Liver (tissue), 9 donors: Measurements from ENCODE around the gene NAA50. TPM values are rescaled to one million over a fixed set of nuclear protein-coding genes. Genes with fewer than 3 reads are reported as not detected.

Source experiments
- DNase-seq: peaks from one replicate; pipeline ENCODE4 v3.0.0-alpha.2; 2017; ENCODE audit warnings: low spot score
- H3K27ac ChIP-seq, 2 donors: one replicate each; pipeline ENCODE4 v1.7.0; 2013; ENCODE audit warnings: inconsistent platforms in 2 of 2, low read length in 2 of 2, control low read depth in 1 of 2, low read depth in 1 of 2, mild to moderate bottlenecking in 1 of 2
- H3K27me3 ChIP-seq, 4 donors: one replicate each; pipeline versions ENCODE4 v1.6.1 to v1.7.0; 2013; ENCODE audit warnings: low read length in 3 of 4, inconsistent platforms in 1 of 4, mild to moderate bottlenecking in 1 of 4, moderate library complexity in 1 of 4; ENCODE audit not compliant: control insufficient read depth in 4 of 4, insufficient read depth in 4 of 4
- H3K36me3 ChIP-seq, 4 donors: one replicate each; pipeline versions ENCODE4 v1.6.1 to v1.7.0; 2013; ENCODE audit warnings: low read length in 3 of 4, mild to moderate bottlenecking in 3 of 4, low read depth in 1 of 4, moderate library complexity in 1 of 4; ENCODE audit not compliant: control insufficient read depth in 4 of 4, insufficient read depth in 3 of 4
- H3K4me1 ChIP-seq, 4 donors: one replicate each; pipeline versions ENCODE4 v1.6.1 to v1.7.0; 2013; ENCODE audit warnings: low read length in 3 of 4, mild to moderate bottlenecking in 3 of 4, moderate library complexity in 1 of 4; ENCODE audit not compliant: control insufficient read depth in 4 of 4, insufficient read depth in 4 of 4
- H3K4me3 ChIP-seq, 3 donors: one replicate each; pipeline versions ENCODE4 v1.6.1 to v1.7.0; 2013; ENCODE audit warnings: low read length in 3 of 3, control low read depth in 1 of 3, low read depth in 1 of 3, mild to moderate bottlenecking in 1 of 3
- H3K9ac ChIP-seq, 2 donors: one replicate each; pipeline ENCODE4 v1.7.0; 2013; ENCODE audit warnings: low read length in 2 of 2, mild to moderate bottlenecking in 2 of 2, moderate library complexity in 2 of 2, control low read depth in 1 of 2, low read depth in 1 of 2
- H3K9me3 ChIP-seq, 4 donors: one replicate each; pipeline versions ENCODE4 v1.6.1 to v1.7.0; 2013; ENCODE audit warnings: low read length in 3 of 4; ENCODE audit not compliant: control insufficient read depth in 4 of 4
- EGR1 ChIP-seq, 2 donors: IDR thresholded peaks; 2 replicates each; pipeline ENCODE4 v1.6.1; 2016 to 2018; ENCODE audit warnings: antibody characterized with exemption in 2 of 2, low read depth in 2 of 2
- FOXA1 ChIP-seq: IDR thresholded peaks from 2 replicates; pipeline ENCODE4 v1.6.1; 2016; ENCODE audit warnings: antibody characterized with exemption
- FOXA2 ChIP-seq: IDR thresholded peaks from 2 replicates; pipeline ENCODE4 v1.6.1; 2016; ENCODE audit warnings: antibody characterized with exemption
- GABPA ChIP-seq, 2 donors: IDR thresholded peaks in 1 of 2; conservative IDR thresholded peaks in 1 of 2; 2 replicates each; pipeline ENCODE4 v1.6.1; 2016; ENCODE audit warnings: antibody characterized with exemption in 2 of 2, mild to moderate bottlenecking in 1 of 2, moderate library complexity in 1 of 2
- HNF4A ChIP-seq, 2 donors: conservative IDR thresholded peaks; 2 replicates each; pipeline ENCODE4 v1.6.1; 2016; ENCODE audit warnings: antibody characterized with exemption in 2 of 2, mild to moderate bottlenecking in 2 of 2
- HNF4G ChIP-seq: IDR thresholded peaks from 2 replicates; pipeline ENCODE4 v1.6.1; 2016; ENCODE audit warnings: antibody characterized with exemption
- JUND ChIP-seq, 2 donors: IDR thresholded peaks; 2 replicates each; pipeline ENCODE4 v1.6.1; 2016; ENCODE audit warnings: antibody characterized with exemption in 2 of 2
- MAX ChIP-seq: IDR thresholded peaks from 2 replicates; pipeline ENCODE4 v1.6.1; 2016; ENCODE audit warnings: antibody characterized with exemption
- RAD21 ChIP-seq, 2 donors: IDR thresholded peaks; 2 replicates each; pipeline ENCODE4 v1.6.1; 2016; ENCODE audit warnings: antibody characterized with exemption in 2 of 2, mild to moderate bottlenecking in 2 of 2
- RXRA ChIP-seq, 2 donors: IDR thresholded peaks; 2 replicates each; pipeline ENCODE4 v1.6.1; 2017 to 2018; ENCODE audit warnings: antibody characterized with exemption in 2 of 2, mild to moderate bottlenecking in 1 of 2
- SP1 ChIP-seq: IDR thresholded peaks from 2 replicates; pipeline ENCODE4 v1.6.1; 2018; ENCODE audit warnings: antibody characterized with exemption, mild to moderate bottlenecking
- TAF1 ChIP-seq: conservative IDR thresholded peaks from 2 replicates; pipeline ENCODE4 v1.6.1; 2016; ENCODE audit warnings: antibody characterized with exemption, mild to moderate bottlenecking
- YY1 ChIP-seq: IDR thresholded peaks from 2 replicates; pipeline ENCODE4 v1.6.1; 2016; ENCODE audit warnings: antibody characterized with exemption, mild to moderate bottlenecking
- ZBTB33 ChIP-seq: IDR thresholded peaks from 2 replicates; pipeline ENCODE4 v1.6.1; 2016; ENCODE audit warnings: antibody characterized with exemption
- polyA plus RNA-seq, 2 donors: library from polyadenylated mRNA; stranded (reverse) in 1 of 2; unstranded in 1 of 2; fragments of 200-250 nt in 1 of 2; fragments of >200 nt in 1 of 2; fragmentation: Nextera tagmentation in 1 of 2; extraction: Ambion mirVana in 1 of 2; gene quantifications; one replicate each; pipeline versions ENCODE4 v1.2.1 to v1.2.3, GENCODE V29; 2013 to 2015
- total RNA-seq, 2 donors: library from RNA; depleted of rRNA; stranded (reverse); fragments of >200 nt; gene quantifications; one replicate each; pipeline ENCODE4 v1.2.3, GENCODE V29; 2014
- TF ChIP-seq, protein P1 (sequence below): IDR thresholded peaks from 2 replicates; pipeline ENCODE4 v1.6.1; 2016; ENCODE audit warnings: antibody characterized with exemption
- TF ChIP-seq, protein P2 (sequence below): fragments of 150-350 bp; IDR thresholded peaks from 2 replicates; pipeline ENCODE4 v1.5.1; 2017; ENCODE audit warnings: improper control_type of control experiment, low read depth, low read length; ENCODE audit not compliant: missing input control
- donor health status: healthy.
- donor health status: healthy.
- donor health status: healthy.
- donor health status: healthy.
- donor health status: healthy.

NAA50 gene
- total and polyA plus RNA-seq, 4 donors, result 37.3 to 162 (median 73.9) TPM

- no peak overlapping the region for H3K4me3 ChIP-seq
- no peaks in the 10 kb centered on the region for H3K9me3 ChIP-seq
- DNase-seq, result no peak
- no peak overlapping the region for H3K27ac ChIP-seq
- H3K27me3 ChIP-seq, result no peaks in the 10 kb centered on the region
- no peak overlapping the region for H3K9ac ChIP-seq
- H3K4me1 ChIP-seq, result peaks cover 0 to 2% (median under 1%) of the 10 kb centered on the region in 4 donors
- no peaks in the 10 kb centered on the region for H3K36me3 ChIP-seq
- TF ChIP-seq YY1, result no peak
- TF ChIP-seq, protein P1, sequence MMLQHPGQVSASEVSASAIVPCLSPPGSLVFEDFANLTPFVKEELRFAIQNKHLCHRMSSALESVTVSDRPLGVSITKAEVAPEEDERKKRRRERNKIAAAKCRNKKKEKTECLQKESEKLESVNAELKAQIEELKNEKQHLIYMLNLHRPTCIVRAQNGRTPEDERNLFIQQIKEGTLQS, result no peak
- no peak for TF ChIP-seq MAX
- TF ChIP-seq ZBTB33, result no peak
- no peak for TF ChIP-seq JUND (IDR thresholded peaks at IDR 0.05)
- no peak for TF ChIP-seq FOXA2
- TF ChIP-seq FOXA1, result no peak
- TF ChIP-seq TAF1, result no peak
- no peak for TF ChIP-seq HNF4G
- TF ChIP-seq RAD21 (IDR thresholded peaks at IDR 0.05), result no peak
- no peak for TF ChIP-seq EGR1 (IDR thresholded peaks at IDR 0.05; ENCODE audit: low read depth in 2 of 2)
Measured at GRCh38 chr3:113771993-113772392, 25.9 kb upstream of the NAA50 start.

- H3K27ac ChIP-seq, result no peak overlapping the region
- H3K36me3 ChIP-seq, result no peaks in the 10 kb centered on the region
- no peak overlapping the region for H3K4me3 ChIP-seq
- no peak for TF ChIP-seq HNF4A (conservative IDR thresholded peaks at IDR 0.05)
- TF ChIP-seq HNF4G, result no peak
- no peak for TF ChIP-seq SP1
- peak in 1 of 2 donors; percentile 4 for TF ChIP-seq RAD21 (IDR thresholded peaks at IDR 0.05)
- no peak for TF ChIP-seq MAX
- peak; percentile 70 to 86 for TF ChIP-seq JUND (IDR thresholded peaks at IDR 0.05)
- TF ChIP-seq RXRA (IDR thresholded peaks at IDR 0.05), result no peak
- TF ChIP-seq GABPA (IDR thresholded peaks at IDR 0.05 in 1 of 2, conservative IDR thresholded peaks at IDR 0.05 in 1 of 2), result no peak
- no peak for TF ChIP-seq FOXA1
- no peak for TF ChIP-seq YY1
- TF ChIP-seq, protein P2, sequence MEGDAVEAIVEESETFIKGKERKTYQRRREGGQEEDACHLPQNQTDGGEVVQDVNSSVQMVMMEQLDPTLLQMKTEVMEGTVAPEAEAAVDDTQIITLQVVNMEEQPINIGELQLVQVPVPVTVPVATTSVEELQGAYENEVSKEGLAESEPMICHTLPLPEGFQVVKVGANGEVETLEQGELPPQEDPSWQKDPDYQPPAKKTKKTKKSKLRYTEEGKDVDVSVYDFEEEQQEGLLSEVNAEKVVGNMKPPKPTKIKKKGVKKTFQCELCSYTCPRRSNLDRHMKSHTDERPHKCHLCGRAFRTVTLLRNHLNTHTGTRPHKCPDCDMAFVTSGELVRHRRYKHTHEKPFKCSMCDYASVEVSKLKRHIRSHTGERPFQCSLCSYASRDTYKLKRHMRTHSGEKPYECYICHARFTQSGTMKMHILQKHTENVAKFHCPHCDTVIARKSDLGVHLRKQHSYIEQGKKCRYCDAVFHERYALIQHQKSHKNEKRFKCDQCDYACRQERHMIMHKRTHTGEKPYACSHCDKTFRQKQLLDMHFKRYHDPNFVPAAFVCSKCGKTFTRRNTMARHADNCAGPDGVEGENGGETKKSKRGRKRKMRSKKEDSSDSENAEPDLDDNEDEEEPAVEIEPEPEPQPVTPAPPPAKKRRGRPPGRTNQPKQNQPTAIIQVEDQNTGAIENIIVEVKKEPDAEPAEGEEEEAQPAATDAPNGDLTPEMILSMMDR, result peak; percentile 16
- no peak overlapping the region for H3K9ac ChIP-seq
- DNase-seq, result no peak
- H3K4me1 ChIP-seq, result peaks cover 0 to 2% (median 0%) of the 10 kb centered on the region in 4 donors
- H3K27me3 ChIP-seq, result no peaks in the 10 kb centered on the region
- no peaks in the 10 kb centered on the region for H3K9me3 ChIP-seq
Measured at GRCh38 chr3:113769551-113769950, 23.5 kb upstream of the NAA50 start.
